HepG2 (cell line): ENCODE measurements around the gene CPLX1. TPM values are rescaled to one million over a fixed set of nuclear protein-coding genes. Genes with fewer than 3 reads are reported as not detected.
A peak's percentile ranks its signal among the peaks of the same experiment; 100 is the strongest.

Source experiments
- ATAC-seq: fragments of 200-7000 bp; cut with Tn5 transposase; 3 replicates; pipeline ENCODE4 v1.9.1; 2020; ENCODE audit warnings: mild to moderate bottlenecking, moderate library complexity
- BruUV-seq: library from RNA; stranded (reverse); fragments of 400-500 nt; replicated peaks from 2 replicates; lab custom pipeline; 2021; lab: Mats Ljungman, UMichigan
- CTCF ChIA-PET: fragments of 300-600 bp; formaldehyde crosslinking; extraction: SDS; loops from one replicate; lab custom pipeline; 2021; ENCODE audit warnings: low total read pairs, inconsistent platforms, low intra/inter-chr PET ratio; lab: Yijun Ruan, JAX
- POLR2A ChIA-PET: fragments of 350-600 bp; sonication (Branson Sonifier 250); formaldehyde crosslinking; loops from one replicate; lab custom pipeline; 2020; ENCODE audit warnings: antibody characterized with exemption, inconsistent platforms; lab: Yijun Ruan, JAX
- DNase-seq: peaks from one replicate; pipeline ENCODE4 v3.0.0-alpha.2; 2015; ENCODE audit warnings: low spot score
- FAIRE-seq: peaks from 3 replicates; lab custom pipeline; 2011; peaks lifted over from hg19 to GRCh38; lab: Jason Lieb, UNC
- H2AFZ ChIP-seq: one replicate; pipeline ENCODE4 v1.6.1; 2011; ENCODE audit warnings: low read length, inconsistent platforms
- H3K27ac ChIP-seq: fragments of 300-600 bp; 3 replicates; pipeline ENCODE4 v1.8.0; 2011; ENCODE audit warnings: mixed run types, mild to moderate bottlenecking, mixed read lengths, low read length, inconsistent platforms; ENCODE audit not compliant: insufficient read depth; ENCODE audit errors: extremely low read length
- H3K27me3 ChIP-seq, 2 experiments: fragments of 200-600 bp in 1 of 2; 2 replicates in 1 of 2; 3 replicates in 1 of 2; pipeline versions ENCODE4 v1.6.0 to v1.8.0; 2011; ENCODE audit warnings: low read length in 2 of 2, mild to moderate bottlenecking in 2 of 2, moderate library complexity in 2 of 2, inconsistent platforms in 1 of 2; ENCODE audit not compliant: insufficient read depth in 2 of 2, control insufficient read depth in 1 of 2
- H3K36me3 ChIP-seq, 2 experiments: fragments of 200-600 bp in 1 of 2; replicated peaks in 1 of 2; 2 replicates in 1 of 2; 3 replicates in 1 of 2; pipeline versions ENCODE4 v1.5.1 to v1.8.0; 2011; ENCODE audit warnings: low read length in 2 of 2, inconsistent platforms in 1 of 2; ENCODE audit not compliant: insufficient read depth in 2 of 2, control insufficient read depth in 1 of 2
- H3K4me1 ChIP-seq: 2 replicates; pipeline ENCODE4 v1.5.1; 2012; ENCODE audit warnings: low read length, inconsistent platforms; ENCODE audit not compliant: insufficient read depth
- H3K4me2 ChIP-seq: 2 replicates; pipeline ENCODE4 v1.6.0; 2011; ENCODE audit warnings: low read depth, low read length, inconsistent platforms
- H3K4me3 ChIP-seq, 3 experiments: fragments of 200-600 bp in 1 of 3; sonication (generic), shearing (Covaris generic) in 1 of 3; replicated peaks in 1 of 3; 2 replicates each; pipeline ENCODE4 v1.5.1; 2011 to 2016; ENCODE audit warnings: low read length in 3 of 3, inconsistent platforms in 2 of 3, low read depth in 2 of 3, mild to moderate bottlenecking in 2 of 3, control low read depth in 1 of 3, mixed read lengths in 1 of 3; ENCODE audit not compliant: insufficient read depth in 1 of 3
- H3K79me2 ChIP-seq: one replicate; pipeline ENCODE4 v1.6.1; 2011; ENCODE audit warnings: low read length, inconsistent platforms; ENCODE audit not compliant: insufficient read depth
- H3K9ac ChIP-seq: 2 replicates; pipeline ENCODE4 v1.6.0; 2011; ENCODE audit warnings: mild to moderate bottlenecking, low read depth, low read length, inconsistent platforms; ENCODE audit not compliant: insufficient read depth
- H3K9me3 ChIP-seq: 2 replicates; pipeline ENCODE4 v1.5.1; 2012; ENCODE audit warnings: mild to moderate bottlenecking, low read length
- H4K20me1 ChIP-seq: 2 replicates; pipeline ENCODE4 v1.6.0; 2011; ENCODE audit warnings: inconsistent platforms, mild to moderate bottlenecking, low read length, moderate library complexity; ENCODE audit not compliant: insufficient read depth
- ARID2 ChIP-seq: sonication (generic); formaldehyde crosslinking; IDR thresholded peaks from 2 replicates; pipeline ENCODE4 v1.8.1; 2022; ENCODE audit warnings: mild to moderate bottlenecking, missing genetic modification reagents, borderline replicate concordance
- ATF2 ChIP-seq: sonication (generic); formaldehyde crosslinking; IDR thresholded peaks from 2 replicates; pipeline ENCODE4 v1.4.0; 2020; ENCODE audit warnings: missing genetic modification reagents
- BRCA1 ChIP-seq: sonication (generic); formaldehyde crosslinking; IDR thresholded peaks from 2 replicates; pipeline ENCODE4 v1.4.0; 2020; ENCODE audit warnings: missing genetic modification reagents
- CCAR2 ChIP-seq: fragments of 200-400 bp; formaldehyde crosslinking; optimal IDR thresholded peaks from 2 replicates; pipeline ENCODE3; 2018; ENCODE audit warnings: low read depth, mild to moderate bottlenecking, low read length, moderate library complexity
- CENPX ChIP-seq: sonication (generic); formaldehyde crosslinking; IDR thresholded peaks from 2 replicates; pipeline ENCODE4 v1.9.0; 2021; ENCODE audit warnings: mild to moderate bottlenecking, missing genetic modification reagents, moderate library complexity
- CSRNP2 ChIP-seq: sonication (generic); formaldehyde crosslinking; conservative IDR thresholded peaks from 2 replicates; pipeline ENCODE4 v1.8.0; 2022; ENCODE audit warnings: low read depth, missing genetic modification reagents
- NR3C1 ChIP-seq: sonication (generic); formaldehyde crosslinking; IDR thresholded peaks from 2 replicates; pipeline ENCODE4 v1.4.0; 2020; ENCODE audit warnings: missing genetic modification reagents
- PREB ChIP-seq: sonication (generic); formaldehyde crosslinking; IDR thresholded peaks from 2 replicates; pipeline ENCODE4 v1.4.0; 2020; ENCODE audit warnings: missing genetic modification reagents
- SNAPC2 ChIP-seq: sonication (generic); formaldehyde crosslinking; IDR thresholded peaks from 2 replicates; pipeline ENCODE4 v1.8.1; 2022; ENCODE audit warnings: mild to moderate bottlenecking, missing genetic modification reagents
- ZBTB46 ChIP-seq: sonication (generic); formaldehyde crosslinking; IDR thresholded peaks from 2 replicates; pipeline ENCODE4 v1.4.0; 2020; ENCODE audit warnings: mild to moderate bottlenecking, missing genetic modification reagents, borderline replicate concordance
- ZEB1 ChIP-seq: IDR thresholded peaks from 2 replicates; pipeline ENCODE4 v1.6.1; 2012; ENCODE audit warnings: mild to moderate bottlenecking, low read depth, inconsistent platforms; ENCODE audit not compliant: insufficient replicate concordance
- ZNF326 ChIP-seq: sonication (generic); formaldehyde crosslinking; IDR thresholded peaks from 2 replicates; pipeline ENCODE4 v1.4.0; 2020; ENCODE audit warnings: missing genetic modification reagents, borderline replicate concordance
- ZNF451 ChIP-seq: sonication (generic); formaldehyde crosslinking; IDR thresholded peaks from 2 replicates; pipeline ENCODE4 v1.5.0; 2020; ENCODE audit warnings: mild to moderate bottlenecking, missing genetic modification reagents
- ZNF460 ChIP-seq: sonication (generic); formaldehyde crosslinking; IDR thresholded peaks from 2 replicates; pipeline ENCODE4 v1.5.1; 2020; ENCODE audit warnings: missing genetic modification reagents, mild to moderate bottlenecking, borderline replicate concordance
- ZNF674 ChIP-seq: sonication (generic); formaldehyde crosslinking; IDR thresholded peaks from 2 replicates; pipeline ENCODE4 v1.5.0; 2020; ENCODE audit warnings: low read depth, mild to moderate bottlenecking, missing genetic modification reagents
- ZNF709 ChIP-seq: sonication (generic); formaldehyde crosslinking; IDR thresholded peaks from 2 replicates; pipeline ENCODE4 v1.5.0; 2020; ENCODE audit warnings: mild to moderate bottlenecking, missing genetic modification reagents
- ZNF746 ChIP-seq: sonication (generic); formaldehyde crosslinking; IDR thresholded peaks from 2 replicates; pipeline ENCODE4 v1.8.0; 2022; ENCODE audit warnings: mild to moderate bottlenecking, missing genetic modification reagents
- ZZZ3 ChIP-seq: sonication (generic); formaldehyde crosslinking; IDR thresholded peaks from 2 replicates; pipeline ENCODE4 v1.4.0; 2020; ENCODE audit warnings: missing genetic modification reagents, mild to moderate bottlenecking, borderline replicate concordance
- WGBS: methylation state at CpG from one replicate; pipeline ENCODE4 v1.1.6; 2017; ENCODE audit warnings: low lambda C conversion rate; 5-methylcytosine and 5-hydroxymethylcytosine counted together
- in situ Hi-C: cut with HindIII; loops from 2 replicates; pipeline ENCODE4 v1.10.0; 2017; ENCODE audit warnings: low pct_unique_long_range_greater_than_20kb; ENCODE audit not compliant: extremely low pct_ligation_motif_present
- intact Hi-C: fragments of 100-400 bp; cut with micrococcal nuclease; formaldehyde crosslinking; loops from one replicate; pipeline ENCODE4 v1.10.0; 2022; ENCODE audit not compliant: unreplicated experiment
- polyA plus RNA-seq, 8 experiments: library from polyadenylated mRNA; depleted of rRNA in 3 of 8; stranded (reverse) in 7 of 8; unstranded in 1 of 8; fragments of >200 nt; fragmentation: Illumina TruSeq in 4 of 8; extraction: Trizol in 4 of 8; gene quantifications; 2 replicates each; pipeline versions ENCODE4 v1.2.1 to v1.2.3, GENCODE V29; 2011 to 2016; ENCODE audit warnings: low read depth in 4 of 8, missing spikeins in 1 of 8, mixed read lengths in 1 of 8; ENCODE audit not compliant: insufficient read depth in 1 of 8
- total RNA-seq, 5 experiments: library from RNA; depleted of rRNA; stranded (reverse); fragments of >200 nt; fragmentation: Illumina TruSeq; extraction: Trizol; gene quantifications; 2 replicates each; pipeline ENCODE4 v1.2.3, GENCODE V29; 2016; ENCODE audit warnings: low read depth in 1 of 5

CPLX1 gene
- total and polyA plus RNA-seq, 2 of the 13 experiments (the other 11 are each of a cell fraction or from before 2014, with no cell fraction given), result 0.18 TPM

GRCh38 chr4:764405-765169, 61.3 kb downstream of the CPLX1 start (continued):
- no peak for TF ChIP-seq ZNF674 (CRISPR knock-in tag)

GRCh38 chr4:763922-764321, 62.0 kb downstream of the CPLX1 start:
- H3K27me3 ChIP-seq, result no peaks in the 10 kb centered on the region
- POLR2A ChIA-PET, result no interaction called here
- peaks cover 17% of the 10 kb centered on the region for H4K20me1 ChIP-seq
- peaks cover 17 to 64% of the 10 kb centered on the region in 2 experiments for H3K36me3 ChIP-seq
- peak; percentile 6 for ATAC-seq
- intact Hi-C loops, result no loop called here
- DNase-seq, result no peak
- H3K79me2 ChIP-seq, result no peaks in the 10 kb centered on the region
- WGBS, result 97% methylated on average over 8 of the region's 11 CpGs
- CTCF ChIA-PET, result no interaction called here
- H2AFZ ChIP-seq, result no peak overlapping the region
- no peaks in the 10 kb centered on the region for H3K9me3 ChIP-seq
- H3K4me2 ChIP-seq, result no peak overlapping the region
- no peak overlapping the region for H3K9ac ChIP-seq
- in situ Hi-C loops, result no loop called here
- no TSS peak for BruUV-seq
- H3K4me3 ChIP-seq, result no peak overlapping the region
- no peak for FAIRE-seq
- H3K27ac ChIP-seq, result no peak overlapping the region
- H3K4me1 ChIP-seq, result peaks cover 10% of the 10 kb centered on the region
- TF ChIP-seq ZEB1, result no peak
- TF ChIP-seq PREB (CRISPR knock-in tag), result no peak
- TF ChIP-seq CCAR2, result no peak
- no peak for TF ChIP-seq ZNF451
- no peak for TF ChIP-seq CSRNP2
- TF ChIP-seq ARID2 (CRISPR knock-in tag), result no peak
- TF ChIP-seq ZBTB46 (CRISPR knock-in tag), result no peak
- TF ChIP-seq ZNF746 (CRISPR knock-in tag), result no peak
- no peak for TF ChIP-seq ZZZ3 (CRISPR knock-in tag)
- TF ChIP-seq SNAPC2 (CRISPR knock-in tag), result no peak
- no peak for TF ChIP-seq CENPX (CRISPR knock-in tag)
- no peak for TF ChIP-seq ZNF460
- no peak for TF ChIP-seq BRCA1
- TF ChIP-seq ATF2 (CRISPR knock-in tag), result no peak
- TF ChIP-seq NR3C1 (CRISPR knock-in tag), result no peak
- TF ChIP-seq ZNF326, result peak; percentile 34; the same call in 1 of the 2 replicates
- no peak for TF ChIP-seq ZNF709 (CRISPR knock-in tag)
